ENCODE data around the gene PARD3B. TPM values are rescaled to one million over a fixed set of nuclear protein-coding genes. Genes with fewer than 3 reads are reported as not detected.

The PARD3B gene
- total and polyA plus RNA-seq, 3 experiments from 2014 or later: 0.11 to 0.26 TPM; not detected in 1

GRCh38 chr2:205052781-205053180 is 507.5 kb downstream of the PARD3B start:
- Mint-ChIP-seq H3K9me3 (peaks cover 0 to 9% (median 2%) of the 10 kb centered on the region in 5 donors), H3K4me3 (no peak overlapping the region), H3K27ac (peak overlapping the region in 1 of 8 donors; percentile 31), H3K36me3 (peaks cover 0 to 2% (median 0%) of the 10 kb centered on the region in 3 donors), H3K4me1 (peaks cover 0 to 10% (median 0%) of the 10 kb centered on the region in 3 donors), H3K27me3 (no peaks in the 10 kb centered on the region)
- ChIA-PET POLR2A (no interaction called here), CTCF (no interaction called here)
- no peaks in the 10 kb centered on the region for H3K9me3 ChIP-seq (ENCODE audit: low read length)
- H3K36me3 ChIP-seq (ENCODE audit: insufficient read depth, low read length): no peaks in the 10 kb centered on the region
- H3K4me1 ChIP-seq (ENCODE audit: insufficient read depth, low read length): no peaks in the 10 kb centered on the region
- DNase-seq: no peak
- H3K27ac ChIP-seq (ENCODE audit: low read depth, low read length): no peak overlapping the region
- no peak overlapping the region for H3K4me3 ChIP-seq (ENCODE audit: low read length)
- H3K27me3 ChIP-seq (ENCODE audit: insufficient read depth, low read length, poor library complexity, severe bottlenecking): no peaks in the 10 kb centered on the region

GRCh38 chr2:205053827-205054410 is 508.6 kb downstream of the PARD3B start:
- H3K9me3 ChIP-seq (ENCODE audit: low read length): no peaks in the 10 kb centered on the region
- H3K27ac ChIP-seq (ENCODE audit: low read depth, low read length): no peak overlapping the region
- H3K4me1 Mint-ChIP-seq: peaks cover 0 to 10% (median 0%) of the 10 kb centered on the region in 3 donors
- CTCF ChIA-PET: no interaction called here
- POLR2A ChIA-PET: no interaction called here
- no peak for DNase-seq
- no peaks in the 10 kb centered on the region for H3K27me3 Mint-ChIP-seq
- H3K36me3 Mint-ChIP-seq: peaks cover 0 to 2% (median 0%) of the 10 kb centered on the region in 3 donors
- H3K4me1 ChIP-seq (ENCODE audit: insufficient read depth, low read length): no peaks in the 10 kb centered on the region
- H3K36me3 ChIP-seq (ENCODE audit: insufficient read depth, low read length): no peaks in the 10 kb centered on the region
- H3K27ac Mint-ChIP-seq: no peak overlapping the region
- peaks cover 0 to 15% (median 5%) of the 10 kb centered on the region in 5 donors for H3K9me3 Mint-ChIP-seq
- H3K4me3 Mint-ChIP-seq: no peak overlapping the region
- no peaks in the 10 kb centered on the region for H3K27me3 ChIP-seq (ENCODE audit: insufficient read depth, low read length, poor library complexity, severe bottlenecking)
- no peak overlapping the region for H3K4me3 ChIP-seq (ENCODE audit: low read length)

GRCh38 chr2:205054789-205055188 is 509.5 kb downstream of the PARD3B start:
- DNase-seq: no peak
- Histone ChIP-seq H3K36me3 (ENCODE audit: insufficient read depth, low read length) (no peaks in the 10 kb centered on the region), H3K9me3 (ENCODE audit: low read length) (no peaks in the 10 kb centered on the region), H3K27ac (ENCODE audit: low read depth, low read length) (no peak overlapping the region), H3K4me3 (ENCODE audit: low read length) (no peak overlapping the region), H3K4me1 (ENCODE audit: insufficient read depth, low read length) (no peaks in the 10 kb centered on the region), H3K27me3 (ENCODE audit: insufficient read depth, low read length, poor library complexity, severe bottlenecking) (no peaks in the 10 kb centered on the region)
- Mint-ChIP-seq H3K9me3 (peaks cover 2 to 15% (median 5%) of the 10 kb centered on the region in 5 donors), H3K27ac (no peak overlapping the region), H3K36me3 (no peaks in the 10 kb centered on the region), H3K4me3 (no peak overlapping the region), H3K27me3 (no peaks in the 10 kb centered on the region), H3K4me1 (peaks cover 0 to 10% (median 0%) of the 10 kb centered on the region in 3 donors)
- CTCF ChIA-PET: no interaction called here
- POLR2A ChIA-PET: no interaction called here

- Histone ChIP-seq H3K4me3 (ENCODE audit: low read length) (no peak overlapping the region), H3K9me3 (ENCODE audit: low read length) (no peaks in the 10 kb centered on the region), H3K36me3 (ENCODE audit: insufficient read depth, low read length) (no peaks in the 10 kb centered on the region), H3K4me1 (ENCODE audit: insufficient read depth, low read length) (no peaks in the 10 kb centered on the region), H3K27me3 (ENCODE audit: insufficient read depth, low read length, poor library complexity, severe bottlenecking) (no peaks in the 10 kb centered on the region), H3K27ac (ENCODE audit: low read depth, low read length) (no peak overlapping the region)
- Mint-ChIP-seq H3K4me1 (peaks cover 0 to 10% (median 0%) of the 10 kb centered on the region in 3 donors), H3K27me3 (no peaks in the 10 kb centered on the region), H3K27ac (no peak overlapping the region), H3K36me3 (no peaks in the 10 kb centered on the region), H3K9me3 (peaks cover 2 to 15% (median 5%) of the 10 kb centered on the region in 5 donors), H3K4me3 (no peak overlapping the region)
- CTCF ChIA-PET: no interaction called here
- POLR2A ChIA-PET: no interaction called here
- no peak for DNase-seq
Measured at GRCh38 chr2:205055251-205055650, 510.0 kb downstream of the PARD3B start.

GRCh38 chr2:205056151-205056561 is 510.9 kb downstream of the PARD3B start:
- POLR2A ChIA-PET: no interaction called here
- H3K9me3 Mint-ChIP-seq: peaks cover 2 to 15% (median 5%) of the 10 kb centered on the region in 5 donors
- H3K4me1 Mint-ChIP-seq: peaks cover 0 to 10% (median 0%) of the 10 kb centered on the region in 3 donors
- no peaks in the 10 kb centered on the region for H3K4me1 ChIP-seq (ENCODE audit: insufficient read depth, low read length)
- H3K27me3 Mint-ChIP-seq: no peaks in the 10 kb centered on the region
- no peaks in the 10 kb centered on the region for H3K27me3 ChIP-seq (ENCODE audit: insufficient read depth, low read length, poor library complexity, severe bottlenecking)
- CTCF ChIA-PET: no interaction called here
- no peak for DNase-seq
- no peak overlapping the region for H3K4me3 ChIP-seq (ENCODE audit: low read length)
- no peaks in the 10 kb centered on the region for H3K36me3 ChIP-seq (ENCODE audit: insufficient read depth, low read length)
- H3K9me3 ChIP-seq (ENCODE audit: low read length): no peaks in the 10 kb centered on the region
- no peak overlapping the region for H3K27ac ChIP-seq (ENCODE audit: low read depth, low read length)
- H3K36me3 Mint-ChIP-seq: no peaks in the 10 kb centered on the region
- peak overlapping the region in 3 of 7 donors; percentile 2 to 65 (median 3) for H3K4me3 Mint-ChIP-seq
- no peak overlapping the region for H3K27ac Mint-ChIP-seq

GRCh38 chr2:205058409-205058808 is 513.1 kb downstream of the PARD3B start:
- CTCF ChIA-PET: no interaction called here
- no peaks in the 10 kb centered on the region for H3K36me3 Mint-ChIP-seq

GRCh38 chr2:205060269-205060668 is 515.0 kb downstream of the PARD3B start:
- H3K27ac Mint-ChIP-seq: no peak overlapping the region
- DNase-seq: no peak

More at GRCh38 chr2:205058409-205058808, 513.1 kb downstream of the PARD3B start:
- H3K27me3 Mint-ChIP-seq: no peaks in the 10 kb centered on the region
- H3K36me3 ChIP-seq (ENCODE audit: insufficient read depth, low read length): no peaks in the 10 kb centered on the region
- no peaks in the 10 kb centered on the region for H3K9me3 ChIP-seq (ENCODE audit: low read length)
- no peak overlapping the region for H3K27ac Mint-ChIP-seq
- H3K27me3 ChIP-seq (ENCODE audit: insufficient read depth, low read length, poor library complexity, severe bottlenecking): no peaks in the 10 kb centered on the region
- POLR2A ChIA-PET: no interaction called here
- H3K4me3 ChIP-seq (ENCODE audit: low read length): no peak overlapping the region
- H3K4me3 Mint-ChIP-seq: no peak overlapping the region
- H3K4me1 Mint-ChIP-seq: peaks cover 0 to 4% (median 0%) of the 10 kb centered on the region in 3 donors
- peaks cover 2 to 15% (median 5%) of the 10 kb centered on the region in 5 donors for H3K9me3 Mint-ChIP-seq
- no peak overlapping the region for H3K27ac ChIP-seq (ENCODE audit: low read depth, low read length)
- no peak for DNase-seq
- H3K4me1 ChIP-seq (ENCODE audit: insufficient read depth, low read length): no peaks in the 10 kb centered on the region

GRCh38 chr2:205066081-205066480 is 520.8 kb downstream of the PARD3B start:
- no peak overlapping the region for H3K4me3 Mint-ChIP-seq
- Histone ChIP-seq H3K27me3 (ENCODE audit: insufficient read depth, low read length, poor library complexity, severe bottlenecking) (no peaks in the 10 kb centered on the region), H3K4me3 (ENCODE audit: low read length) (no peak overlapping the region), H3K36me3 (ENCODE audit: insufficient read depth, low read length) (no peaks in the 10 kb centered on the region), H3K4me1 (ENCODE audit: insufficient read depth, low read length) (no peaks in the 10 kb centered on the region), H3K27ac (ENCODE audit: low read depth, low read length) (no peak overlapping the region), H3K9me3 (ENCODE audit: low read length) (no peaks in the 10 kb centered on the region)
- H3K27me3 Mint-ChIP-seq: no peaks in the 10 kb centered on the region
- no peak overlapping the region for H3K27ac Mint-ChIP-seq
- ChIA-PET CTCF (no interaction called here), POLR2A (no interaction called here)
- H3K9me3 Mint-ChIP-seq: peaks cover 0 to 3% (median 0%) of the 10 kb centered on the region in 5 donors
- H3K36me3 Mint-ChIP-seq: no peaks in the 10 kb centered on the region
- H3K4me1 Mint-ChIP-seq: no peaks in the 10 kb centered on the region
- no peak for DNase-seq

More at GRCh38 chr2:205060269-205060668, 515.0 kb downstream of the PARD3B start:
- H3K4me1 ChIP-seq (ENCODE audit: insufficient read depth, low read length): no peaks in the 10 kb centered on the region
- H3K9me3 ChIP-seq (ENCODE audit: low read length): no peaks in the 10 kb centered on the region
- H3K27me3 Mint-ChIP-seq: no peaks in the 10 kb centered on the region
- no peak overlapping the region for H3K27ac ChIP-seq (ENCODE audit: low read depth, low read length)
- ChIA-PET POLR2A (no interaction called here), CTCF (no interaction called here)
- no peaks in the 10 kb centered on the region for H3K27me3 ChIP-seq (ENCODE audit: insufficient read depth, low read length, poor library complexity, severe bottlenecking)
- no peaks in the 10 kb centered on the region for H3K36me3 ChIP-seq (ENCODE audit: insufficient read depth, low read length)
- peaks cover 0 to 15% (median 8%) of the 10 kb centered on the region in 5 donors for H3K9me3 Mint-ChIP-seq
- H3K4me3 ChIP-seq (ENCODE audit: low read length): no peak overlapping the region
- peaks cover 0 to 3% (median 0%) of the 10 kb centered on the region in 3 donors for H3K4me1 Mint-ChIP-seq
- H3K36me3 Mint-ChIP-seq: no peaks in the 10 kb centered on the region
- no peak overlapping the region for H3K4me3 Mint-ChIP-seq

Data from CD8-positive, alpha-beta memory T cell (primary cell).